Breast epithelium (tissue), 3 donors: ENCODE results near the gene TPM2.
"Not testable (repeated sequence)": the region's sequence is repeated elsewhere in the genome, so short reads cannot be mapped to it uniquely, and the experiment has no call there.

Experiments
- POLR2A ChIP-seq: fragments of 450-650 bp; IDR thresholded peaks from one replicate; pipeline ENCODE4 v1.6.1; 2016; ENCODE audit warnings: antibody characterized with exemption, mild to moderate bottlenecking, moderate library complexity
- POLR2AphosphoS5 ChIP-seq, 3 donors: sonication (generic); formaldehyde crosslinking; IDR thresholded peaks; one replicate each; pipeline ENCODE4 v1.6.1; 2017; ENCODE audit warnings: antibody characterized with exemption in 3 of 3
- TF ChIP-seq, protein P1 (sequence below), 3 donors: fragments of 450-650 bp; IDR thresholded peaks; one replicate each; pipeline ENCODE4 v1.5.1; 2016 to 2017; ENCODE audit warnings: antibody characterized with exemption in 3 of 3, mild to moderate bottlenecking in 3 of 3, moderate library complexity in 3 of 3

DNA sequence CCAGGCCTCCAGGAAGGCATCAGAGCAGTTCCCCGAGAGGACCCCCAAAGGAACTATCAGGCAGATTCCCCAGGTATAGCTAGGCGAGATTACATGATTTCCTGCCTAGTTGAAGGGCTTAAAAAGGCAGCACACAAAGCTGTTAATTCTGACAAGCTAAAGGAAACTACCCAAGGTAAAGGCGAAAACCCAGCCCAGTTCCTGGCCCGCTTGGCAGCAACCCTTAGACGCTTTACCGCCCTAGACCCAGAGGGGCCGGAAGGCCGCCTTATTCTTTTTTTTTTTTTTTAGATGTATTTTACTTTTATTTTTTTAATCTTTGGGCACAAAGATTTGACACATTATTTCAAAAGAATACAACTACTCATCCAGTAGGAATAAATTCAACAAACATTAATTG, 51.0 kb downstream of the TPM2 start:
- not testable (repeated sequence) for TF ChIP-seq POLR2A; POLR2AphosphoS5 (IDR thresholded peaks at IDR 0.05)
- TF ChIP-seq, protein P1, sequence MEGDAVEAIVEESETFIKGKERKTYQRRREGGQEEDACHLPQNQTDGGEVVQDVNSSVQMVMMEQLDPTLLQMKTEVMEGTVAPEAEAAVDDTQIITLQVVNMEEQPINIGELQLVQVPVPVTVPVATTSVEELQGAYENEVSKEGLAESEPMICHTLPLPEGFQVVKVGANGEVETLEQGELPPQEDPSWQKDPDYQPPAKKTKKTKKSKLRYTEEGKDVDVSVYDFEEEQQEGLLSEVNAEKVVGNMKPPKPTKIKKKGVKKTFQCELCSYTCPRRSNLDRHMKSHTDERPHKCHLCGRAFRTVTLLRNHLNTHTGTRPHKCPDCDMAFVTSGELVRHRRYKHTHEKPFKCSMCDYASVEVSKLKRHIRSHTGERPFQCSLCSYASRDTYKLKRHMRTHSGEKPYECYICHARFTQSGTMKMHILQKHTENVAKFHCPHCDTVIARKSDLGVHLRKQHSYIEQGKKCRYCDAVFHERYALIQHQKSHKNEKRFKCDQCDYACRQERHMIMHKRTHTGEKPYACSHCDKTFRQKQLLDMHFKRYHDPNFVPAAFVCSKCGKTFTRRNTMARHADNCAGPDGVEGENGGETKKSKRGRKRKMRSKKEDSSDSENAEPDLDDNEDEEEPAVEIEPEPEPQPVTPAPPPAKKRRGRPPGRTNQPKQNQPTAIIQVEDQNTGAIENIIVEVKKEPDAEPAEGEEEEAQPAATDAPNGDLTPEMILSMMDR (IDR thresholded peaks at IDR 0.05): not testable (repeated sequence)
